Measurements from ENCODE around the gene E2F2. TPM values are rescaled to one million over a fixed set of nuclear protein-coding genes. Genes with fewer than 3 reads are reported as not detected.
"Not testable (repeated sequence)": the region's sequence is repeated elsewhere in the genome, so short reads cannot be mapped to it uniquely, and the experiment has no call there.

E2F2 gene
- total and polyA plus RNA-seq, 10 donors = 0.89 to 18.9 (median 4.9) TPM

DNA sequence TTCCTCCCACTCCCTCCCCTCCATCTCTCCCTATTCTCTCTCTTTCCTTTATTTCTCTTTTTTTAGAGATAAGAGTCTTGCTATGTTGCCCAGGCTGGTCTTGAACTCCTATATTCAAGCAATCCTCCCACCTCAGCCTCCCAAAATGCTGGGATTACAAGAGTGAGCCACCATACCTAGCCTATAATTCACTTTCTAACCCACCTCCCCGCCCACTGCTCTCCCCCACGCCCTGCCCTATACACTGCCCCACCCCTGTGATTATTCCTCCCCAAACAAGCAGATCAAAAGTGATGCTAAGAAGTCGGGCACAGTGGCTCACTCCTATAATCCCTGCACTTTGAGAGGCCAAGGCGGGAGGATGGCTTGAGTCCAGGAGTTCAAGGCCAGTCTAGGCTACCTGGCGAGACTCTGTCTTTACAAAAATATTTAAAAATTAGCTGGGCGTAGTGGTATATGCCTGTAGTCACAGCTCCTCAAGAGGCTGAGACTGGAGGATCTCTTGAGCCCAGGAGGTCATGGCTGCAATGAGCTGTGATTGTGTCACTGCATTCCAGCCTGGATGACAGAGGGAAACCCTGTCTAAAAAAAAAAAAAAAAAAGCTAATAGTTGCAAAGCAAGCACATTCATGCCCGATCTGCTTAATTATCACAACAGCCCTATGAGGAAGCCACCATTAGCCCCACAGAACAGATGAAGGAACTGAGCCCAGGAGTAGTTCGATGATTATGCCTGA lies 12.8 kb upstream of the E2F2 start:
- intact Hi-C loops (cut with DNase I; ENCODE audit: low total_unique reads) = loop anchor here (1.0 kb wide), 1 partner anchor 93 kb away; no protein-coding TSS in a partner anchor
- H3K36me3 ChIP-seq = no peaks in the 10 kb centered on the region

DNA sequence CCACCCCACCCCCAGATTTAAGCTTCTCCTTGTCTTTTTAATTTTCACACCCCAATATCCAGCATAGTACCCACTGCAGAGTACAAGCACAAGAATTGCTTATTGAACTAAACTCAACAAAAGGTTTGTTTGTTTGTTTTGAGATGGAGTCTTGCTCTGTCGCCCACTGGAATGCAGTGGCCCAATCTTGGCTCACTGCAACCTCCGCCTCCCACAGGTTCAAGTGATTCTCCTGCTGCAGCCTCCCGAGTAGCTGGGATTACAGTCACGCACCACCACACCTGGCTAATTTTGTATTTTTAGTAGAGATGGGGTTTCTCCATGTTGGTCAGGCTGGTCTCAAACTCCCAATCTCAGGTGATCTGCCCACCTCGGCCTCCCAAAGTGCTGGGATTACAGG lies 11.9 kb upstream of the E2F2 start:
- H3K27ac ChIP-seq; H3K36me3 ChIP-seq; H3K27me3 ChIP-seq (replicated peaks in 1 of 7); intact Hi-C loops (cut with DNase I; ENCODE audit: low total_unique reads); DNase-seq; H3K9me3 ChIP-seq; H3K4me3 ChIP-seq: not testable (repeated sequence)
- 87 to 96% (median 89%) methylated on average over 5 of the region's 5 CpGs for WGBS, 5 donors
- H3K4me1 ChIP-seq = peaks cover 13 to 42% (median 23%) of the 10 kb centered on the region in 6 donors

More for the DNA sequence above, 12.8 kb upstream of the E2F2 start:
- Histone ChIP-seq H3K4me3 (no peak overlapping the region), H3K27ac (no peak overlapping the region), H3K4me1 (peaks cover 19 to 51% (median 32%) of the 10 kb centered on the region in 6 donors), H3K27me3 (replicated peaks in 1 of 7) (no peaks in the 10 kb centered on the region), H3K9me3 (no peaks in the 10 kb centered on the region)
- no peak for DNase-seq
- no peak for TF ChIP-seq POLR2AphosphoS5 (IDR thresholded peaks at IDR 0.05)
- TF ChIP-seq, protein P1, sequence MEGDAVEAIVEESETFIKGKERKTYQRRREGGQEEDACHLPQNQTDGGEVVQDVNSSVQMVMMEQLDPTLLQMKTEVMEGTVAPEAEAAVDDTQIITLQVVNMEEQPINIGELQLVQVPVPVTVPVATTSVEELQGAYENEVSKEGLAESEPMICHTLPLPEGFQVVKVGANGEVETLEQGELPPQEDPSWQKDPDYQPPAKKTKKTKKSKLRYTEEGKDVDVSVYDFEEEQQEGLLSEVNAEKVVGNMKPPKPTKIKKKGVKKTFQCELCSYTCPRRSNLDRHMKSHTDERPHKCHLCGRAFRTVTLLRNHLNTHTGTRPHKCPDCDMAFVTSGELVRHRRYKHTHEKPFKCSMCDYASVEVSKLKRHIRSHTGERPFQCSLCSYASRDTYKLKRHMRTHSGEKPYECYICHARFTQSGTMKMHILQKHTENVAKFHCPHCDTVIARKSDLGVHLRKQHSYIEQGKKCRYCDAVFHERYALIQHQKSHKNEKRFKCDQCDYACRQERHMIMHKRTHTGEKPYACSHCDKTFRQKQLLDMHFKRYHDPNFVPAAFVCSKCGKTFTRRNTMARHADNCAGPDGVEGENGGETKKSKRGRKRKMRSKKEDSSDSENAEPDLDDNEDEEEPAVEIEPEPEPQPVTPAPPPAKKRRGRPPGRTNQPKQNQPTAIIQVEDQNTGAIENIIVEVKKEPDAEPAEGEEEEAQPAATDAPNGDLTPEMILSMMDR (IDR thresholded peaks at IDR 0.05 in 8 of 11, conservative IDR thresholded peaks at IDR 0.05 in 3 of 11) = no peak
- TF ChIP-seq POLR2A (IDR thresholded peaks at IDR 0.05) = no peak
- 82 to 86% (median 84%) methylated on average over 8 of the region's 8 CpGs for WGBS, 5 donors

DNA sequence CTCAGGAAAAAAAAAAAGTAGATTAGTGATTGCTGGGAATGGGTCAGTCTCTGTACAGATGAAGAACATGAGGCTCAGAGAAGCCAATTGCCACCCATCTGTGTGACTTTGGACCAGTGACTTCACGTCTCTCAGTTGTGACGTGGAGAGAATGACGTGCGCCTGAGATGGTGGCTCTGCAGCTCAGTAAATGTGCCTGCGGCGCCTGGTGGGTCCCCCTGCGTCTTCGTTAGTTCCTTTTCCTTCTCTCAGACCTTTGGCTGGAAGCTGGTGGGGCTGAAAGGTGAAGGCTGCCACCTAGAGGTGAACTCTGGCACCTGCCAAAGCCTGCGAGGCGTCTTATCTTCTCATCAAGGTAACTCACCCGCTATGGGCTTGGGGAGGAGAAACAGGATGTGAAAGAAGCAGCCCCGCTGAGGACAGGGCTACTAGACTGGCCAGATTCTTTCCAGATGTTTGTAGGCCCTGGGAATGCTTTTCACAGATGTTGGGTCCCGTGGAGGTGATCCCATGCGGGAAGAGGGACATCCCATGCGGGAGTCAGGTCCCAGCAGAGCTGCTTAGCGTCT lies 8.7 kb upstream of the E2F2 start:
- intact Hi-C loops (cut with DNase I; ENCODE audit: low total_unique reads) = loop anchor here (5.0 kb wide), 1 partner anchor 42 kb away; no protein-coding TSS in a partner anchor
- H3K27me3 ChIP-seq (replicated peaks in 1 of 7) = no peaks in the 10 kb centered on the region
- H3K4me1 ChIP-seq = peaks cover 9 to 49% (median 17%) of the 10 kb centered on the region in 6 donors
- TF ChIP-seq, protein P1 (IDR thresholded peaks at IDR 0.05 in 8 of 11, conservative IDR thresholded peaks at IDR 0.05 in 3 of 11) = peak; percentile 92 to 97 (median 96)
- TF ChIP-seq POLR2AphosphoS5 (IDR thresholded peaks at IDR 0.05) (peak in 2 of 3 donors; percentile 50 to 55), POLR2A (IDR thresholded peaks at IDR 0.05) (no peak)
- H3K4me3 ChIP-seq = peak overlapping the region in 1 of 8 donors; percentile 29
- WGBS, 5 donors = 3 to 12% (median 5%) methylated on average over 16 of the region's 16 CpGs
- DNase-seq = peak; percentile 95
- H3K36me3 ChIP-seq = no peaks in the 10 kb centered on the region
- peak overlapping the region in 3 of 8 donors; percentile 13 to 55 (median 30) for H3K27ac ChIP-seq
- H3K9me3 ChIP-seq = no peaks in the 10 kb centered on the region

DNA sequence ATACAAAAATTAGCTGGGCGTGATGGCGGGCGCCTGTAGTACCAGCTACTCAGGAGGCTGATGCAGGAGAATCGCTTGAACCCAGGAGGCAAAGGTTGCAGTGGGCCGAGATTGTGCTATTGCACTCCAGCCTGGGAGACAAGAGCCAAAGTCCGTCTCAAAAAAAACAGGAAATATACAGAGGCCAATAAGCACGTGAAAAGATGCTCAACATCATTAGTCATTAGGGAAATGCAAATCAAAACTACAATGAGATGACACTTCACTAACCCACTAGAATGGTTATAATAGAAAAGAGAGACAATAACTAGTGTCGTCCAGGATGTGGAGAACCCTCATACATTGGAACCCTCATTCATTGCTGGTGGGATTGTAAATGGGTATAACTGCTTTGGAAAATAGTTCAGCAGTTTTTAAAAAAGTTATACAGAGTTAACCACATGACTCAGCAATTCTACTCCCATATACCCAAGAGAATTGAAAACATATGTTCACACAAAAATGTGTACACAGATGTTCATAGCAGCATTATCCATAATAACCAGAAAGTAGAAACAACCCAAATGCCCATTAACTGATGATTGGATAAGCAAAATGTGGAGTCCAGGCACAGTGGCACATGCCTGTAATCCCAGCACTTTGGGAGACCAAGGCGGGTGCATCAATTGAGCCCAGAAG lies 6.4 kb upstream of the E2F2 start:
- 60 to 71% (median 64%) methylated on average over 9 of the region's 9 CpGs for WGBS, 5 donors
- DNase-seq = no peak
- Histone ChIP-seq H3K9me3 (no peaks in the 10 kb centered on the region), H3K36me3 (no peaks in the 10 kb centered on the region), H3K27ac (no peak overlapping the region), H3K4me1 (peaks cover 12 to 60% (median 30%) of the 10 kb centered on the region in 6 donors), H3K27me3 (replicated peaks in 1 of 7) (no peaks in the 10 kb centered on the region), H3K4me3 (no peak overlapping the region)
- intact Hi-C loops (cut with DNase I; ENCODE audit: low total_unique reads) = loop anchor here (5.0 kb wide), 1 partner anchor 40 kb away; no protein-coding TSS in a partner anchor
- TF ChIP-seq POLR2A (IDR thresholded peaks at IDR 0.05) (no peak), POLR2AphosphoS5 (IDR thresholded peaks at IDR 0.05) (no peak)
- TF ChIP-seq, protein P1 (IDR thresholded peaks at IDR 0.05 in 8 of 11, conservative IDR thresholded peaks at IDR 0.05 in 3 of 11) = no peak

Data from spleen (tissue), 11 donors.